GM19099 (cell line): ENCODE results near the gene LTV1.

Source experiments
- POLR2A ChIP-seq: IDR thresholded peaks from 3 replicates; pipeline ENCODE4 v1.6.1; 2011; ENCODE audit warnings: low read depth; ENCODE audit not compliant: insufficient read length; ENCODE audit errors: extremely low read depth

The LTV1 gene

GRCh38 chr6:143842902-143843676, at the start of gene LTV1:
TSS of gene LTV1 (plus strand) at chr6:143843338. CDS start at chr6:143843478, 140 bp downstream.
- peak; percentile 90 for TF ChIP-seq POLR2A

GRCh38 chr6:143802833-143803565, 40.1 kb upstream of the LTV1 start:
- no peak for TF ChIP-seq POLR2A

- TF ChIP-seq POLR2A = no peak
Measured at GRCh38 chr6:143803769-143804568, 39.2 kb upstream of the LTV1 start.

DNA sequence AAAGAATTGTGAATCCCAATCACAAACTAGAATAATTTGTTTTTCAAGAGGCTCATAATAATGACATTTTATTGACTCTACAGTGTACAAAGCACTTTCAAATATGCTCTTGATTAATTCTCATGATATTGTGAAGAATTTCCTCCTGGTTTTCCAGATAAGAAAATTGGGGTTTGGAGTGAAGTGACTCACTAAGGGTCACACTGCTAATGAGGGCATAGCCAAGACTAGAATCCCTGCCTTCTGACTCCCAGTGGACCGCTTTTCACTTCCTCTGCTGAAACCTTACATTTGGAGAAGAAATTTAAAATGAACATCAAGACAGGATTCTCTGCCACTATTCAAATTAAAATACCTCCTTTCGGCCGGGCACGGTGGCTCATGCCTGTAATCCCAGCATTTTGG, 38.3 kb upstream of the LTV1 start:
- no peak for TF ChIP-seq POLR2A

- no peak for TF ChIP-seq POLR2A
Measured at GRCh38 chr6:143806282-143807102, 36.6 kb upstream of the LTV1 start.

- no peak for TF ChIP-seq POLR2A
Measured at GRCh38 chr6:143807103-143807772, 35.9 kb upstream of the LTV1 start.

DNA sequence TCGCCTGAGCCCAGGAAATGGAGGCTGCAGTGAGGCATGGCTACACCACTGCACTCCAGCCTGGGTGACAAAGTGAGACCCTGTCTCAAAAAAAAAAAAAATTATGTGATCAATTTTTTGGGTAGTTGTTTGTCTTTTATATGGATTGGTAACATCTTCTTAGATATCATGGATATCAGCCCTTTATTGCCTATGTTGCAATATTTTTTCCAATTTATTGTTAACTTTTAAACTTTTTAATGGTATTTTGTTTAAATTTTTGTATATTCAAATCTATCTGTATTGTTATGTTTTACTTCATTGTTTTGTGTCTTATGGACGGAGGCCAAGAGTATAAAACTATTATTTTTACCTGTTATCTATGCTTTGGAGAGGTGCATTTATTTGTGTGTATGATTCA, 32.4 kb upstream of the LTV1 start:
- TF ChIP-seq POLR2A = no peak

DNA sequence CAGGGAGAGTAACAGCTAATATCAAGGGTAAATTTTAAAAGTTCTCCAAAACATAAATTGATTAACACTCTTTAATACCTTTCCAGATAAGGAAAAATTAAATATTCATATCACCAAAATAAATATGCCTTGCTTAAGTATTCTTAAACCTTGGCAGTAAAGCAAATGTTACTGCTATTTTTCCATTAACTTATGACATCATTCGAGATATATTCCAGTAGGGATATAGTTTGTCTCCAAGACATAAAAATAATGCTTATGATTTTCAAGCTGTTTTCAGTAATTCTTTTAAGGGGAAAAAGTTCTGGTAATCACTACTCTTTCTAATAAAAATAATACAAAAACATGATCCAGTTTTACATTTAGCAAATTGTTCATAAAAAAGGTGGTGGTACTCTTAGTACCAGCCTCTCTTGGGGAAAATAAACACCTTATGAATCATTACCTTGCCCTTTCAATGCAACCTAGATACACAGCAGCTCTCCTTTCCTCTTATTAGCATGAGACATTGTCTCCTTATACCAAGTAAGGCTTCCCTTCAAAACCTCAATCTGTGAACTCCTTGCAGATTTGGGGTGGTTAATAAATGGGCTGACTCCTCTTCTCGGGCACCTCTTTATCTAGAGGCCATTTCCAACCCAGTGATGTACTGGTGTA, 31.5 kb upstream of the LTV1 start:
- no peak for TF ChIP-seq POLR2A

GRCh38 chr6:143817621-143818020, 25.5 kb upstream of the LTV1 start:
- TF ChIP-seq POLR2A = no peak

DNA sequence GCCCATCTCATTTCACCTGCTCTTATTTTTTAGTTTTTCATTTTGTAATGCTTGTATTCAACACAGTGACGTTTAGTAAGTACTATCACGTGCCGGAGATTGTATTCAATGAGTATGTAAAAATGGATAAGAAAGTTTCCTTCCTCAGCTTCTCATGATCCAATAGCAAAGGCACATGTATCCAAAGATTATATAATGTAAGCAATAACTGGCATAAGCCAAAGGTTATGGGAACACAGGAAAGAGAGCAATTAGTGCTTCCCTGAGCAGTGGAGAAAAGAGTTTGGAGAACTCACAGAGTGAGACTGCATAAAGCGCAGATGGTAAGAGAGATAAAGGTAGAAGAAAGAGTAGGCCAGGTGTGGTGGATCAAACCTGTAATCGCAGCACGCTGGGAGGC, 21.8 kb upstream of the LTV1 start:
- TF ChIP-seq POLR2A = no peak

DNA sequence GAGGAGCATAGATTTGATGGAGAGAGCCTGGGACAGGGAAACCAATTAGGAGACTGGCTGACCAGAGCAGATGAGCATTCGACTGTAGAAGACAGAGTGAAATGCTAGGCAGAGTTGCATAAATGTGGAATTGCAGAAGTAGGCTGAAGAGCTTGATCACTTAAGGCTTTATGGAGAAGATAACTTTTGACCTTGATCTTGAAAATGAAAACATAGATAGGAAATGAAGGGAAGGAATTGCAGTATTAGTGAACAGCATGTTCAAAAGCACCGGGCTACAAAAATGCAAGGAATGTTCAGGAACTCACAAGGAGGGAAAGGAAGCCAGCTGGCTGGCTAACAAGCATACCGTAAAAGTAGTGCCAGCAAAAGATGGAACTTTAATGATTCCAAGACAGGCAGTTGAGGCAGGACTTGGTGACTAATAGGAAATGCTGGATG, 20.5 kb upstream of the LTV1 start:
- no peak for TF ChIP-seq POLR2A

DNA sequence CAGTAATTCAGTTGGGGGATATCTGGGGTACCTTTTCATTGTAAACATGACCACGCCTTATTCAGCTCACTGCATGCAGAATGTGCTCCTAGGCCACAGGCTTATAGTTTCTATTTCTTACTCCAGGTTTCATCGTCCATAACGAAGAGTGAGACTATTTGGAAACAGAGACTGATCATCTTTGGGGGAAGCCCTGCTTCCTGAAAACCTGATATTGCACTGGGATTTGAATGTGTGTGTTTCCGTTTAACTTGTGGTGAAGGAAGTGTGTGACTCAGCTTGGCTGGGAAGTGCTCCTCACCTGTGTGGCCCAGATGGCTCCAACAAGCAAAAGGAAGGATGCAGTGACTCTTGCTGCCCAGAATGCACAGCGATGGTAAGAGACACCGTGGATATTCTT, 19.6 kb upstream of the LTV1 start:
- TF ChIP-seq POLR2A = no peak

- TF ChIP-seq POLR2A = no peak
Measured at GRCh38 chr6:143828572-143828971, 14.6 kb upstream of the LTV1 start.
